ENCODE results near the gene HERPUD1. TPM values are rescaled to one million over a fixed set of nuclear protein-coding genes. Genes with fewer than 3 reads are reported as not detected.

The HERPUD1 gene
- total and polyA plus RNA-seq, 2 of the 8 experiments (the other 6 are each of a cell fraction or from before 2014, with no cell fraction given) = 23.3 to 34.7 TPM

DNA sequence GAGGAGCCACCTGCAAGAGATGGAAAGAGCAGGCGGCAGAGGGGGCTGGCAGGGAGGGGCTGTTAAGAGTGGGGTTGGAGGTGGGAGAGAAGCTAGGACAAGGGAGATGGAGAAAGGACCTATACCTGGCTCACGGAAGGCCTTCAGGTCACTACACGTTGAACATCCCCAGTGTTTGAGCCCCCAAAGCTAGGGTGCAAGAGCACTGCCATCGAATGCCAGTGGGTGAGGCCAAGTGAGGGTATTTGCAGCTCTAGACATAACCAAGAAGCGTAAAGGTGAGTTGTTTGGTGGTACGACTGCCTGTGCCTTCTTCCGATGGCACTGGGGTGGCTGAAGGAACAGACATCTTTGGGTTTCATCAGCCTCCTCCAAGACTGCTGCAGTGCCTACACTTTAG is 17.0 kb upstream of the HERPUD1 start (continued):
- TF ChIP-seq, protein P1, sequence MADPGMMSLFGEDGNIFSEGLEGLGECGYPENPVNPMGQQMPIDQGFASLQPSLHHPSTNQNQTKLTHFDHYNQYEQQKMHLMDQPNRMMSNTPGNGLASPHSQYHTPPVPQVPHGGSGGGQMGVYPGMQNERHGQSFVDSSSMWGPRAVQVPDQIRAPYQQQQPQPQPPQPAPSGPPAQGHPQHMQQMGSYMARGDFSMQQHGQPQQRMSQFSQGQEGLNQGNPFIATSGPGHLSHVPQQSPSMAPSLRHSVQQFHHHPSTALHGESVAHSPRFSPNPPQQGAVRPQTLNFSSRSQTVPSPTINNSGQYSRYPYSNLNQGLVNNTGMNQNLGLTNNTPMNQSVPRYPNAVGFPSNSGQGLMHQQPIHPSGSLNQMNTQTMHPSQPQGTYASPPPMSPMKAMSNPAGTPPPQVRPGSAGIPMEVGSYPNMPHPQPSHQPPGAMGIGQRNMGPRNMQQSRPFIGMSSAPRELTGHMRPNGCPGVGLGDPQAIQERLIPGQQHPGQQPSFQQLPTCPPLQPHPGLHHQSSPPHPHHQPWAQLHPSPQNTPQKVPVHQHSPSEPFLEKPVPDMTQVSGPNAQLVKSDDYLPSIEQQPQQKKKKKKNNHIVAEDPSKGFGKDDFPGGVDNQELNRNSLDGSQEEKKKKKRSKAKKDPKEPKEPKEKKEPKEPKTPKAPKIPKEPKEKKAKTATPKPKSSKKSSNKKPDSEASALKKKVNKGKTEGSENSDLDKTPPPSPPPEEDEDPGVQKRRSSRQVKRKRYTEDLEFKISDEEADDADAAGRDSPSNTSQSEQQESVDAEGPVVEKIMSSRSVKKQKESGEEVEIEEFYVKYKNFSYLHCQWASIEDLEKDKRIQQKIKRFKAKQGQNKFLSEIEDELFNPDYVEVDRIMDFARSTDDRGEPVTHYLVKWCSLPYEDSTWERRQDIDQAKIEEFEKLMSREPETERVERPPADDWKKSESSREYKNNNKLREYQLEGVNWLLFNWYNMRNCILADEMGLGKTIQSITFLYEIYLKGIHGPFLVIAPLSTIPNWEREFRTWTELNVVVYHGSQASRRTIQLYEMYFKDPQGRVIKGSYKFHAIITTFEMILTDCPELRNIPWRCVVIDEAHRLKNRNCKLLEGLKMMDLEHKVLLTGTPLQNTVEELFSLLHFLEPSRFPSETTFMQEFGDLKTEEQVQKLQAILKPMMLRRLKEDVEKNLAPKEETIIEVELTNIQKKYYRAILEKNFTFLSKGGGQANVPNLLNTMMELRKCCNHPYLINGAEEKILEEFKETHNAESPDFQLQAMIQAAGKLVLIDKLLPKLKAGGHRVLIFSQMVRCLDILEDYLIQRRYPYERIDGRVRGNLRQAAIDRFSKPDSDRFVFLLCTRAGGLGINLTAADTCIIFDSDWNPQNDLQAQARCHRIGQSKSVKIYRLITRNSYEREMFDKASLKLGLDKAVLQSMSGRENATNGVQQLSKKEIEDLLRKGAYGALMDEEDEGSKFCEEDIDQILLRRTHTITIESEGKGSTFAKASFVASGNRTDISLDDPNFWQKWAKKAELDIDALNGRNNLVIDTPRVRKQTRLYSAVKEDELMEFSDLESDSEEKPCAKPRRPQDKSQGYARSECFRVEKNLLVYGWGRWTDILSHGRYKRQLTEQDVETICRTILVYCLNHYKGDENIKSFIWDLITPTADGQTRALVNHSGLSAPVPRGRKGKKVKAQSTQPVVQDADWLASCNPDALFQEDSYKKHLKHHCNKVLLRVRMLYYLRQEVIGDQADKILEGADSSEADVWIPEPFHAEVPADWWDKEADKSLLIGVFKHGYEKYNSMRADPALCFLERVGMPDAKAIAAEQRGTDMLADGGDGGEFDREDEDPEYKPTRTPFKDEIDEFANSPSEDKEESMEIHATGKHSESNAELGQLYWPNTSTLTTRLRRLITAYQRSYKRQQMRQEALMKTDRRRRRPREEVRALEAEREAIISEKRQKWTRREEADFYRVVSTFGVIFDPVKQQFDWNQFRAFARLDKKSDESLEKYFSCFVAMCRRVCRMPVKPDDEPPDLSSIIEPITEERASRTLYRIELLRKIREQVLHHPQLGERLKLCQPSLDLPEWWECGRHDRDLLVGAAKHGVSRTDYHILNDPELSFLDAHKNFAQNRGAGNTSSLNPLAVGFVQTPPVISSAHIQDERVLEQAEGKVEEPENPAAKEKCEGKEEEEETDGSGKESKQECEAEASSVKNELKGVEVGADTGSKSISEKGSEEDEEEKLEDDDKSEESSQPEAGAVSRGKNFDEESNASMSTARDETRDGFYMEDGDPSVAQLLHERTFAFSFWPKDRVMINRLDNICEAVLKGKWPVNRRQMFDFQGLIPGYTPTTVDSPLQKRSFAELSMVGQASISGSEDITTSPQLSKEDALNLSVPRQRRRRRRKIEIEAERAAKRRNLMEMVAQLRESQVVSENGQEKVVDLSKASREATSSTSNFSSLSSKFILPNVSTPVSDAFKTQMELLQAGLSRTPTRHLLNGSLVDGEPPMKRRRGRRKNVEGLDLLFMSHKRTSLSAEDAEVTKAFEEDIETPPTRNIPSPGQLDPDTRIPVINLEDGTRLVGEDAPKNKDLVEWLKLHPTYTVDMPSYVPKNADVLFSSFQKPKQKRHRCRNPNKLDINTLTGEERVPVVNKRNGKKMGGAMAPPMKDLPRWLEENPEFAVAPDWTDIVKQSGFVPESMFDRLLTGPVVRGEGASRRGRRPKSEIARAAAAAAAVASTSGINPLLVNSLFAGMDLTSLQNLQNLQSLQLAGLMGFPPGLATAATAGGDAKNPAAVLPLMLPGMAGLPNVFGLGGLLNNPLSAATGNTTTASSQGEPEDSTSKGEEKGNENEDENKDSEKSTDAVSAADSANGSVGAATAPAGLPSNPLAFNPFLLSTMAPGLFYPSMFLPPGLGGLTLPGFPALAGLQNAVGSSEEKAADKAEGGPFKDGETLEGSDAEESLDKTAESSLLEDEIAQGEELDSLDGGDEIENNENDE (IDR thresholded peaks at IDR 0.05; ENCODE audit: insufficient replicate concordance, low read length) = no peak
- TF ChIP-seq BRCA1 (IDR thresholded peaks at IDR 0.05; ENCODE audit: low read depth, low read length) = no peak
- no peak for TF ChIP-seq RXRA (IDR thresholded peaks at IDR 0.05; ENCODE audit: insufficient read depth, low read depth, low read length)
- no peak for TF ChIP-seq PHF8 (conservative IDR thresholded peaks at IDR 0.05; ENCODE audit: low read depth, low read length)
- no peak for TF ChIP-seq CHD1 (IDR thresholded peaks at IDR 0.05; ENCODE audit: low read depth, low read length)
- no peak for TF ChIP-seq SP1 (IDR thresholded peaks at IDR 0.05; ENCODE audit: low read depth, low read length)
- TF ChIP-seq SP4 (IDR thresholded peaks at IDR 0.05; ENCODE audit: low read length) = no peak
- no peak for TF ChIP-seq EGR1 (IDR thresholded peaks at IDR 0.05; ENCODE audit: borderline replicate concordance, low read depth, low read length)
- no peak for TF ChIP-seq NRF1 (IDR thresholded peaks at IDR 0.05; ENCODE audit: low read depth, low read length)
- no peak for TF ChIP-seq BCL11A (IDR thresholded peaks at IDR 0.05; ENCODE audit: low read depth in 2 of 2, low read length in 2 of 2)
